NB4 (cell line): ENCODE data around the gene UBE2L3.

ENCODE experiments used
- DNase-seq: peaks from one replicate; pipeline ENCODE4 v3.0.0; 2010; ENCODE audit warnings: low read depth
- H3K4me3 ChIP-seq: one replicate; pipeline ENCODE4 v1.5.1; 2011; ENCODE audit warnings: mild to moderate bottlenecking, low read depth, low read length, moderate library complexity
- CTCF ChIP-seq: IDR thresholded peaks from one replicate; pipeline ENCODE4 v1.5.1; 2012; ENCODE audit warnings: low read depth, low read length
- MAX ChIP-seq: IDR thresholded peaks from 2 replicates; pipeline ENCODE4 v1.6.1; 2011; ENCODE audit warnings: low read depth, low read length
- MYC ChIP-seq: IDR thresholded peaks from 2 replicates; pipeline ENCODE4 v1.6.1; 2011; ENCODE audit warnings: low read depth, low read length
- POLR2A ChIP-seq: IDR thresholded peaks from 2 replicates; pipeline ENCODE4 v1.6.1; 2011; ENCODE audit warnings: mild to moderate bottlenecking; ENCODE audit not compliant: insufficient read length; ENCODE audit errors: extremely low read depth

Gene UBE2L3

GRCh38 chr22:21639359-21639758 lies 71.8 kb downstream of the UBE2L3 start:
- no peak overlapping the region for H3K4me3 ChIP-seq
- DNase-seq, result no peak
- TF ChIP-seq CTCF, result no peak
- TF ChIP-seq MAX, result no peak
- TF ChIP-seq MYC, result no peak
- TF ChIP-seq POLR2A, result no peak

- peak overlapping the region; percentile 76 for H3K4me3 ChIP-seq
- no peak for DNase-seq
- TF ChIP-seq MYC (no peak), CTCF (no peak), MAX (no peak), POLR2A (no peak)
Observed at GRCh38 chr22:21640810-21641209, 73.3 kb downstream of the UBE2L3 start.

GRCh38 chr22:21641417-21641788 lies 73.9 kb downstream of the UBE2L3 start:
- peak overlapping the region; percentile 76 for H3K4me3 ChIP-seq
- DNase-seq, result peak; percentile 69
- TF ChIP-seq POLR2A, result no peak
- peak; percentile 58; the same call in 1 of the 2 replicates for TF ChIP-seq MAX
- peak; percentile 53 for TF ChIP-seq MYC
- TF ChIP-seq CTCF, result peak; percentile 37

GRCh38 chr22:21641789-21642583 lies 74.5 kb downstream of the UBE2L3 start, which contains the start of gene SDF2L1:
SDF2L1 (plus strand) TSS chr22:21642302; CDS start chr22:21642337, 35 bp downstream.
- DNase-seq, result peak; percentile 99
- H3K4me3 ChIP-seq, result peak within 1 kb of the TSS; percentile 76
- peak; percentile 30; the same call in 1 of the 2 replicates for TF ChIP-seq MYC
- no peak for TF ChIP-seq CTCF
- peak; percentile 39 for TF ChIP-seq MAX

- TF ChIP-seq CTCF, result peak; percentile 64
- TF ChIP-seq MAX, result 0 out of 2 replicates have a peak, but pooled peaks have one; percentile 5
- TF ChIP-seq MYC, result no peak
- TF ChIP-seq POLR2A, result no peak
- peak overlapping the region; percentile 73 for H3K4me3 ChIP-seq
- peak; percentile 77 for DNase-seq
Observed at GRCh38 chr22:21642584-21643448, 75.3 kb downstream of the UBE2L3 start.
